ENCODE data around the gene ANKRD11.

ANKRD11 gene

GRCh38 chr16:89354325-89354724, 136.0 kb downstream of the ANKRD11 start:
- H2AFZ ChIP-seq (ENCODE audit: low read depth, low read length) = no peak overlapping the region

GRCh38 chr16:89352091-89352681, 138.2 kb downstream of the ANKRD11 start:
- Histone ChIP-seq H2AFZ (ENCODE audit: low read depth, low read length) (no peak overlapping the region), H3K9me3 (ENCODE audit: control insufficient read depth, low read length) (no peaks in the 10 kb centered on the region), H4K8ac (ENCODE audit: low read length) (no peak overlapping the region), H3K27me3 (ENCODE audit: control insufficient read depth in 1 of 2, insufficient read depth in 1 of 2, low read length in 2 of 2) (no peaks in the 10 kb centered on the region), H3K9ac (ENCODE audit: low read length) (no peak overlapping the region), H3K4me3 (ENCODE audit: insufficient read depth in 1 of 2, low read depth in 1 of 2, low read length in 2 of 2) (no peak overlapping the region), H3K18ac (ENCODE audit: low read depth in 1 of 2, low read length in 2 of 2) (no peak overlapping the region), H3K4me1 (ENCODE audit: control insufficient read depth, insufficient read depth, low read depth, low read length) (peaks cover 31% of the 10 kb centered on the region), H4K91ac (ENCODE audit: low read length) (no peak overlapping the region), H3K27ac (ENCODE audit: low read length, poor library complexity, severe bottlenecking) (no peak overlapping the region), H2BK5ac (ENCODE audit: low read depth, low read length, poor library complexity, severe bottlenecking) (no peak overlapping the region), H3K23ac (ENCODE audit: low read length in 2 of 2) (no peak overlapping the region), H3K79me1 (replicated peaks; ENCODE audit: low read length, poor library complexity, severe bottlenecking) (peaks cover 11% of the 10 kb centered on the region), H2BK15ac (ENCODE audit: low read depth, poor library complexity, severe bottlenecking) (no peak overlapping the region), H2BK12ac (ENCODE audit: low read length in 2 of 2) (no peak overlapping the region), H3K4ac (ENCODE audit: low read depth in 1 of 2, low read length in 2 of 2) (no peak overlapping the region), H2BK120ac (ENCODE audit: low read depth, low read length) (no peak overlapping the region), H3K4me2 (ENCODE audit: low read length, poor library complexity, severe bottlenecking) (no peak overlapping the region), H3K36me3 (ENCODE audit: control insufficient read depth in 1 of 2, insufficient read depth in 2 of 2, low read depth in 1 of 2, low read length in 2 of 2) (peaks cover 14 to 31% of the 10 kb centered on the region in 2 experiments), H3K14ac (ENCODE audit: low read length in 2 of 2) (no peak overlapping the region), H2AK5ac (ENCODE audit: low read length, severe bottlenecking) (no peak overlapping the region)
- 96% methylated on average over 13 of the region's 13 CpGs for WGBS
- DNase-seq = no peak

More at GRCh38 chr16:89354325-89354724, 136.0 kb downstream of the ANKRD11 start:
- no peak overlapping the region for H2BK120ac ChIP-seq (ENCODE audit: low read depth, low read length)
- H4K8ac ChIP-seq (ENCODE audit: low read length) = no peak overlapping the region
- no peak overlapping the region for H4K91ac ChIP-seq (ENCODE audit: low read length)
- WGBS = 97% methylated on average over 6 of the region's 6 CpGs
- no peak overlapping the region for H2BK5ac ChIP-seq (ENCODE audit: low read depth, low read length, poor library complexity, severe bottlenecking)
- no peak overlapping the region for H3K4ac ChIP-seq (ENCODE audit: low read depth in 1 of 2, low read length in 2 of 2)
- no peak overlapping the region for H3K4me3 ChIP-seq (ENCODE audit: insufficient read depth in 1 of 2, low read depth in 1 of 2, low read length in 2 of 2)
- H3K79me1 ChIP-seq (replicated peaks; ENCODE audit: low read length, poor library complexity, severe bottlenecking) = peaks cover 16% of the 10 kb centered on the region
- DNase-seq = no peak
- no peak overlapping the region for H2BK12ac ChIP-seq (ENCODE audit: low read length in 2 of 2)
- no peak overlapping the region for H2BK15ac ChIP-seq (ENCODE audit: low read depth, poor library complexity, severe bottlenecking)
- H2AK5ac ChIP-seq (ENCODE audit: low read length, severe bottlenecking) = no peak overlapping the region
- H3K4me1 ChIP-seq (ENCODE audit: control insufficient read depth, insufficient read depth, low read depth, low read length) = peaks cover 42% of the 10 kb centered on the region
- no peak overlapping the region for H3K18ac ChIP-seq (ENCODE audit: low read depth in 1 of 2, low read length in 2 of 2)
- no peak overlapping the region for H3K14ac ChIP-seq (ENCODE audit: low read length in 2 of 2)
- H3K27ac ChIP-seq (ENCODE audit: low read length, poor library complexity, severe bottlenecking) = no peak overlapping the region
- no peaks in the 10 kb centered on the region for H3K9me3 ChIP-seq (ENCODE audit: control insufficient read depth, low read length)
- no peaks in the 10 kb centered on the region for H3K27me3 ChIP-seq (ENCODE audit: control insufficient read depth in 1 of 2, insufficient read depth in 1 of 2, low read length in 2 of 2)
- H3K9ac ChIP-seq (ENCODE audit: low read length) = no peak overlapping the region
- peaks cover 14 to 39% of the 10 kb centered on the region in 2 experiments for H3K36me3 ChIP-seq (ENCODE audit: control insufficient read depth in 1 of 2, insufficient read depth in 2 of 2, low read depth in 1 of 2, low read length in 2 of 2)
- H3K4me2 ChIP-seq (ENCODE audit: low read length, poor library complexity, severe bottlenecking) = no peak overlapping the region
- H3K23ac ChIP-seq (ENCODE audit: low read length in 2 of 2) = no peak overlapping the region

- H2AFZ ChIP-seq (ENCODE audit: low read depth, low read length) = no peak overlapping the region
- H3K9ac ChIP-seq (ENCODE audit: low read length) = no peak overlapping the region
- no peak overlapping the region for H3K4ac ChIP-seq (ENCODE audit: low read depth in 1 of 2, low read length in 2 of 2)
- H3K4me1 ChIP-seq (ENCODE audit: control insufficient read depth, insufficient read depth, low read depth, low read length) = peaks cover 30% of the 10 kb centered on the region
- H3K27me3 ChIP-seq (ENCODE audit: control insufficient read depth in 1 of 2, insufficient read depth in 1 of 2, low read length in 2 of 2) = no peaks in the 10 kb centered on the region
- H2BK5ac ChIP-seq (ENCODE audit: low read depth, low read length, poor library complexity, severe bottlenecking) = no peak overlapping the region
- H3K9me3 ChIP-seq (ENCODE audit: control insufficient read depth, low read length) = no peaks in the 10 kb centered on the region
- no peak overlapping the region for H3K23ac ChIP-seq (ENCODE audit: low read length in 2 of 2)
- H3K18ac ChIP-seq (ENCODE audit: low read depth in 1 of 2, low read length in 2 of 2) = no peak overlapping the region
- no peak overlapping the region for H3K4me2 ChIP-seq (ENCODE audit: low read length, poor library complexity, severe bottlenecking)
- no peak overlapping the region for H4K8ac ChIP-seq (ENCODE audit: low read length)
- no peak overlapping the region for H2BK12ac ChIP-seq (ENCODE audit: low read length in 2 of 2)
- over 99% methylated on average over 12 of the region's 12 CpGs for WGBS
- no peak overlapping the region for H3K4me3 ChIP-seq (ENCODE audit: insufficient read depth in 1 of 2, low read depth in 1 of 2, low read length in 2 of 2)
- no peak overlapping the region for H2BK15ac ChIP-seq (ENCODE audit: low read depth, poor library complexity, severe bottlenecking)
- DNase-seq = no peak
- H3K79me1 ChIP-seq (replicated peaks; ENCODE audit: low read length, poor library complexity, severe bottlenecking) = peaks cover 9% of the 10 kb centered on the region
- peaks cover 14 to 28% of the 10 kb centered on the region in 2 experiments for H3K36me3 ChIP-seq (ENCODE audit: control insufficient read depth in 1 of 2, insufficient read depth in 2 of 2, low read depth in 1 of 2, low read length in 2 of 2)
- H3K27ac ChIP-seq (ENCODE audit: low read length, poor library complexity, severe bottlenecking) = no peak overlapping the region
- no peak overlapping the region for H3K14ac ChIP-seq (ENCODE audit: low read length in 2 of 2)
- H2BK120ac ChIP-seq (ENCODE audit: low read depth, low read length) = no peak overlapping the region
- H2AK5ac ChIP-seq (ENCODE audit: low read length, severe bottlenecking) = no peak overlapping the region
- H4K91ac ChIP-seq (ENCODE audit: low read length) = no peak overlapping the region
Measured at GRCh38 chr16:89351645-89352044, 138.7 kb downstream of the ANKRD11 start.

DNA sequence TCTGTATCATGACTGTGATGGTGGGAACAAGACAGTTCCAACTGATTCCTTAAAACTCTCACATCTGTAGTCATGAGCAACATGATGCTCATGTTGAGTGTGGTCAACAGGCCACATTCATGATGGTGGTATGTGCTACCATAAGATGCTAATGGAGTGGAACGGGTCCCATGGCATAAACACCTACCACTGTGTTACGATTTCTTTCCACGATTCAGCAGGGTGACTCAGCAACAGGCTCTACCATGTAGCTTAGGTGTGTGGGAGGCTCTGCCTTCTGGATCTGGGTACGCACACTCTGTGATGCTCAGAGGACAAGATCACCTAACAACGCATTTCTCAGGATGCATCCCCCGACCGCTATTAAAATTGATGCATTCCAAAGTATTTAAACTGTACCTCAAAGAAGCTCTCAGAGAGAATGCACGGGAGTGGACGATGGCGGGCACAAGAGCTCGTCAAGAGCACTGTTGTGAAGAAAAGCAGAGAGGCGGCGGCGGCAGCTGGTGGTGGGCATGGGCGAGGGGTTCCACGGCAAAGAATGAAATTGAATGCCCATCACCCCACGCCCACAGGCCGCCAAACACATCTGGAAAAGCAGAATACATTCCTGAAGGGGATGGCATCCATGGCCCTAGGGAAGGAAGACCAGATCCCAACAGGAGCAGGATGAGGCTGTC, 139.5 kb downstream of the ANKRD11 start:
- 97% methylated on average over 18 of the region's 18 CpGs for WGBS
- peaks cover 14 to 27% of the 10 kb centered on the region in 2 experiments for H3K36me3 ChIP-seq (ENCODE audit: control insufficient read depth in 1 of 2, insufficient read depth in 2 of 2, low read depth in 1 of 2, low read length in 2 of 2)
- peak; percentile 44 for DNase-seq
- no peak overlapping the region for H3K14ac ChIP-seq (ENCODE audit: low read length in 2 of 2)
- no peaks in the 10 kb centered on the region for H3K9me3 ChIP-seq (ENCODE audit: control insufficient read depth, low read length)
- H2BK120ac ChIP-seq (ENCODE audit: low read depth, low read length) = no peak overlapping the region
- H3K4me2 ChIP-seq (ENCODE audit: low read length, poor library complexity, severe bottlenecking) = no peak overlapping the region
- H3K9ac ChIP-seq (ENCODE audit: low read length) = no peak overlapping the region
- H3K18ac ChIP-seq (ENCODE audit: low read depth in 1 of 2, low read length in 2 of 2) = no peak overlapping the region
- no peaks in the 10 kb centered on the region for H3K27me3 ChIP-seq (ENCODE audit: control insufficient read depth in 1 of 2, insufficient read depth in 1 of 2, low read length in 2 of 2)
- peaks cover 32% of the 10 kb centered on the region for H3K4me1 ChIP-seq (ENCODE audit: control insufficient read depth, insufficient read depth, low read depth, low read length)
- H3K4ac ChIP-seq (ENCODE audit: low read depth in 1 of 2, low read length in 2 of 2) = no peak overlapping the region
- H4K8ac ChIP-seq (ENCODE audit: low read length) = no peak overlapping the region
- H3K4me3 ChIP-seq (ENCODE audit: insufficient read depth in 1 of 2, low read depth in 1 of 2, low read length in 2 of 2) = no peak overlapping the region
- H2AK5ac ChIP-seq (ENCODE audit: low read length, severe bottlenecking) = no peak overlapping the region
- no peak overlapping the region for H3K27ac ChIP-seq (ENCODE audit: low read length, poor library complexity, severe bottlenecking)
- H3K79me1 ChIP-seq (replicated peaks; ENCODE audit: low read length, poor library complexity, severe bottlenecking) = peaks cover 8% of the 10 kb centered on the region
- no peak overlapping the region for H3K23ac ChIP-seq (ENCODE audit: low read length in 2 of 2)
- H4K91ac ChIP-seq (ENCODE audit: low read length) = no peak overlapping the region
- no peak overlapping the region for H2BK5ac ChIP-seq (ENCODE audit: low read depth, low read length, poor library complexity, severe bottlenecking)
- H2BK12ac ChIP-seq (ENCODE audit: low read length in 2 of 2) = no peak overlapping the region
- no peak overlapping the region for H2BK15ac ChIP-seq (ENCODE audit: low read depth, poor library complexity, severe bottlenecking)
- H2AFZ ChIP-seq (ENCODE audit: low read depth, low read length) = no peak overlapping the region

Measured in mesenchymal stem cell (in vitro differentiated cells and primary cell).